Neural cell (in vitro differentiated cells): ENCODE results near the gene RPL34. TPM values are rescaled to one million over a fixed set of nuclear protein-coding genes. Genes with fewer than 3 reads are reported as not detected.

ENCODE experiments used
- H2AFZ ChIP-seq: fragments of 200-600, 300-800 bp; sonication (generic), shearing (Covaris generic); 2 replicates; pipeline ENCODE4 v1.6.0; 2014; ENCODE audit warnings: low read depth, mild to moderate bottlenecking, antibody characterized with exemption, low read length, moderate library complexity
- H3F3A ChIP-seq: fragments of 200-600 bp; shearing (Covaris generic); 2 replicates; pipeline ENCODE4 v1.6.1; 2016; ENCODE audit warnings: mild to moderate bottlenecking, moderate library complexity, mixed read lengths, antibody characterized with exemption, low read length; ENCODE audit not compliant: insufficient read depth, poor library complexity, severe bottlenecking
- H3K27ac ChIP-seq: fragments of 200-600, 300-800 bp; sonication (generic), shearing (Covaris generic); 2 replicates; pipeline ENCODE4 v1.5.1; 2014; ENCODE audit warnings: mild to moderate bottlenecking, low read length, moderate library complexity
- H3K27me3 ChIP-seq: fragments of 300-800, 200-600 bp; sonication (generic), shearing (Covaris generic); 2 replicates; pipeline ENCODE4 v1.6.0; 2014; ENCODE audit warnings: mild to moderate bottlenecking, low read depth, low read length, moderate library complexity; ENCODE audit not compliant: insufficient read depth
- H3K36me3 ChIP-seq: fragments of 300-800, 200-600 bp; sonication (generic), shearing (Covaris generic); 2 replicates; pipeline ENCODE4 v1.5.1; 2014; ENCODE audit warnings: mild to moderate bottlenecking, antibody characterized with exemption, low read length, moderate library complexity; ENCODE audit not compliant: insufficient read depth
- H3K4me2 ChIP-seq: fragments of 300-800, 200-600 bp; sonication (generic), shearing (Covaris generic); 2 replicates; pipeline ENCODE4 v1.6.0; 2014; ENCODE audit warnings: mild to moderate bottlenecking, low read length
- H3K4me3 ChIP-seq: fragments of 300-800, 200-600 bp; sonication (generic), shearing (Covaris generic); 2 replicates; pipeline ENCODE4 v1.5.1; 2014; ENCODE audit warnings: mild to moderate bottlenecking, low read length, moderate library complexity
- H3K79me2 ChIP-seq: fragments of 200-600 bp; shearing (Covaris generic); replicated peaks from 2 replicates; pipeline ENCODE4 v1.6.0; 2014; ENCODE audit warnings: mild to moderate bottlenecking, low read length, moderate library complexity; ENCODE audit not compliant: insufficient read depth
- H3K9ac ChIP-seq: fragments of 300-800, 200-600 bp; sonication (generic), shearing (Covaris generic); 2 replicates; pipeline ENCODE4 v1.6.1; 2016; ENCODE audit warnings: mild to moderate bottlenecking, low read length, mixed read lengths
- H3K9me2 ChIP-seq: fragments of 200-600 bp; shearing (Covaris generic); 2 replicates; pipeline ENCODE4 v1.6.1; 2016; ENCODE audit warnings: mild to moderate bottlenecking, low read length, mixed read lengths; ENCODE audit not compliant: insufficient read depth
- H3K9me3 ChIP-seq: fragments of 200-600, 300-800 bp; sonication (generic), shearing (Covaris generic); 2 replicates; pipeline ENCODE4 v1.6.1; 2016; ENCODE audit warnings: mild to moderate bottlenecking, mixed run types, low read length, moderate library complexity, mixed read lengths
- H4K20me1 ChIP-seq: fragments of 200-600 bp; shearing (Covaris generic); 2 replicates; pipeline ENCODE4 v1.6.1; 2016; ENCODE audit warnings: mild to moderate bottlenecking, mixed run types; ENCODE audit not compliant: insufficient read depth
- EP300 ChIP-seq: fragments of 450-650 bp; conservative IDR thresholded peaks from 2 replicates; pipeline ENCODE4 v1.6.1; 2014; ENCODE audit warnings: antibody characterized with exemption, mild to moderate bottlenecking, moderate library complexity; ENCODE audit not compliant: poor library complexity, severe bottlenecking
- EZH2 ChIP-seq: fragments of 200-600, 300-800 bp; shearing (Covaris generic), sonication (generic); IDR thresholded peaks from 2 replicates; pipeline ENCODE4 v1.6.1; 2014; ENCODE audit warnings: antibody characterized with exemption, low read length, borderline replicate concordance, mild to moderate bottlenecking; ENCODE audit not compliant: insufficient read depth, poor library complexity, severe bottlenecking
- MXI1 ChIP-seq: fragments of 450-650 bp; conservative IDR thresholded peaks from 2 replicates; pipeline ENCODE4 v1.6.1; 2014; ENCODE audit warnings: antibody characterized with exemption, mild to moderate bottlenecking; ENCODE audit not compliant: poor library complexity, severe bottlenecking
- POLR2AphosphoS5 ChIP-seq: IDR thresholded peaks from 2 replicates; pipeline ENCODE4 v1.6.1; 2012
- RAD21 ChIP-seq: fragments of 450-650 bp; conservative IDR thresholded peaks from 2 replicates; pipeline ENCODE4 v1.6.1; 2014; ENCODE audit warnings: antibody characterized with exemption, mild to moderate bottlenecking, moderate library complexity
- SMC3 ChIP-seq: fragments of 450-650 bp; conservative IDR thresholded peaks from 2 replicates; pipeline ENCODE4 v1.6.1; 2014; ENCODE audit warnings: antibody characterized with exemption, mild to moderate bottlenecking, moderate library complexity; ENCODE audit not compliant: poor library complexity
- TAF1 ChIP-seq: IDR thresholded peaks from 2 replicates; pipeline ENCODE4 v1.6.1; 2012; ENCODE audit warnings: low read depth
- polyA plus RNA-seq: library from polyadenylated mRNA; depleted of rRNA; stranded (reverse); fragments of >200 nt; gene quantifications from 2 replicates; pipeline ENCODE4 v1.2.3, GENCODE V29; 2014
- TF ChIP-seq, protein P1 (sequence below): fragments of 450-650 bp; IDR thresholded peaks from 2 replicates; pipeline ENCODE4 v1.5.1; 2014; ENCODE audit warnings: antibody characterized with exemption, mild to moderate bottlenecking, moderate library complexity; ENCODE audit not compliant: poor library complexity, severe bottlenecking
- TF ChIP-seq, protein P2 (sequence below): IDR thresholded peaks from 2 replicates; pipeline ENCODE4 v1.6.1; 2012; ENCODE audit warnings: borderline replicate concordance

Gene RPL34
- polyA plus RNA-seq, 1 donor from 2014 or later: 2,458 TPM

DNA sequence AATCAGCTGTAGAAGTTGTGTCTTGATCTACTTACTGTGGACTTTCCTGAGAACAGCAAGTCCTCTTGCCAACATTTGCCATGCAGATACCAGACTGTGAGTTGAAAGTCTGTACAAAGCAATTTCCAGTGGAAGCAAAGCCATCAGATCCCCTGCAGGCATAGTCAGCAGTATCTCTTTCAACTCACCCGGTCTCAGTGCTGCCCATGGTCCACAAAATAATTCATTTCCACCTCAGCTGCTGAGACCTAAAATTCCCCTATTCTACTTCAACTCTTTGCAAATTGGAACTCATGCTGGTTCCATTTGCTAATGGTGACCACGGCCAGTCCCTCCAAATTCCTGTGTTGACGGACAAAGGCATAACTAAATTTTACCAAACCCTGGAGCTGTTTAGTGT, 46.0 kb upstream of the RPL34 start:
- no peak overlapping the region for H3K4me2 ChIP-seq

DNA sequence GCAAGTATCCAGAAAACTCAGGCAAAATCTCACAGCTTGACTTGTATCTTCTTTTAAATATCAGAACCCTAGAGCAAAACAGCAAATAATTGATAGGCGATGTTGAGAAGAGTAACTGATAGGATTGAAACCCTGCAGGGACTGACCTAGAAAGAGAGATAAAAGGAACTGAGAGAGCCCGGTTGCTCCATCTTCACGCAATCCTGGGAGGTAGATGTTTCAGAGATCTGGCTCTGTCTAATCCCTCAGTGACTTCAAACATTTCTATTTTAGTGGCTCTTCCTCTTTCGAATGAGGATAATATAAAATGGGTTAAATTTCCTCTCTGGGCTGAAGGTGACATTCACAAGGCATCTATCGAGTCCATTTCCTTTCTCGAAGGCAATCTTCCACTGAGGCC, 39.3 kb upstream of the RPL34 start:
- no peaks in the 10 kb centered on the region for H3K79me2 ChIP-seq
- no peak overlapping the region for H3K4me2 ChIP-seq
- no peaks in the 10 kb centered on the region for H3F3A ChIP-seq
- no peaks in the 10 kb centered on the region for H3K36me3 ChIP-seq
- no peak overlapping the region for H3K27ac ChIP-seq
- no peaks in the 10 kb centered on the region for H3K9me2 ChIP-seq
- no peaks in the 10 kb centered on the region for H3K27me3 ChIP-seq
- H3K9ac ChIP-seq: no peak overlapping the region
- no peak overlapping the region for H3K4me3 ChIP-seq
- H2AFZ ChIP-seq: no peak overlapping the region
- no peaks in the 10 kb centered on the region for H4K20me1 ChIP-seq
- TF ChIP-seq POLR2AphosphoS5 (no peak), MXI1 (no peak), EZH2 (no peak), SMC3 (no peak), EP300 (no peak), RAD21 (no peak), TAF1 (no peak)
- TF ChIP-seq, protein P1, sequence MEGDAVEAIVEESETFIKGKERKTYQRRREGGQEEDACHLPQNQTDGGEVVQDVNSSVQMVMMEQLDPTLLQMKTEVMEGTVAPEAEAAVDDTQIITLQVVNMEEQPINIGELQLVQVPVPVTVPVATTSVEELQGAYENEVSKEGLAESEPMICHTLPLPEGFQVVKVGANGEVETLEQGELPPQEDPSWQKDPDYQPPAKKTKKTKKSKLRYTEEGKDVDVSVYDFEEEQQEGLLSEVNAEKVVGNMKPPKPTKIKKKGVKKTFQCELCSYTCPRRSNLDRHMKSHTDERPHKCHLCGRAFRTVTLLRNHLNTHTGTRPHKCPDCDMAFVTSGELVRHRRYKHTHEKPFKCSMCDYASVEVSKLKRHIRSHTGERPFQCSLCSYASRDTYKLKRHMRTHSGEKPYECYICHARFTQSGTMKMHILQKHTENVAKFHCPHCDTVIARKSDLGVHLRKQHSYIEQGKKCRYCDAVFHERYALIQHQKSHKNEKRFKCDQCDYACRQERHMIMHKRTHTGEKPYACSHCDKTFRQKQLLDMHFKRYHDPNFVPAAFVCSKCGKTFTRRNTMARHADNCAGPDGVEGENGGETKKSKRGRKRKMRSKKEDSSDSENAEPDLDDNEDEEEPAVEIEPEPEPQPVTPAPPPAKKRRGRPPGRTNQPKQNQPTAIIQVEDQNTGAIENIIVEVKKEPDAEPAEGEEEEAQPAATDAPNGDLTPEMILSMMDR: no peak
- TF ChIP-seq, protein P2, sequence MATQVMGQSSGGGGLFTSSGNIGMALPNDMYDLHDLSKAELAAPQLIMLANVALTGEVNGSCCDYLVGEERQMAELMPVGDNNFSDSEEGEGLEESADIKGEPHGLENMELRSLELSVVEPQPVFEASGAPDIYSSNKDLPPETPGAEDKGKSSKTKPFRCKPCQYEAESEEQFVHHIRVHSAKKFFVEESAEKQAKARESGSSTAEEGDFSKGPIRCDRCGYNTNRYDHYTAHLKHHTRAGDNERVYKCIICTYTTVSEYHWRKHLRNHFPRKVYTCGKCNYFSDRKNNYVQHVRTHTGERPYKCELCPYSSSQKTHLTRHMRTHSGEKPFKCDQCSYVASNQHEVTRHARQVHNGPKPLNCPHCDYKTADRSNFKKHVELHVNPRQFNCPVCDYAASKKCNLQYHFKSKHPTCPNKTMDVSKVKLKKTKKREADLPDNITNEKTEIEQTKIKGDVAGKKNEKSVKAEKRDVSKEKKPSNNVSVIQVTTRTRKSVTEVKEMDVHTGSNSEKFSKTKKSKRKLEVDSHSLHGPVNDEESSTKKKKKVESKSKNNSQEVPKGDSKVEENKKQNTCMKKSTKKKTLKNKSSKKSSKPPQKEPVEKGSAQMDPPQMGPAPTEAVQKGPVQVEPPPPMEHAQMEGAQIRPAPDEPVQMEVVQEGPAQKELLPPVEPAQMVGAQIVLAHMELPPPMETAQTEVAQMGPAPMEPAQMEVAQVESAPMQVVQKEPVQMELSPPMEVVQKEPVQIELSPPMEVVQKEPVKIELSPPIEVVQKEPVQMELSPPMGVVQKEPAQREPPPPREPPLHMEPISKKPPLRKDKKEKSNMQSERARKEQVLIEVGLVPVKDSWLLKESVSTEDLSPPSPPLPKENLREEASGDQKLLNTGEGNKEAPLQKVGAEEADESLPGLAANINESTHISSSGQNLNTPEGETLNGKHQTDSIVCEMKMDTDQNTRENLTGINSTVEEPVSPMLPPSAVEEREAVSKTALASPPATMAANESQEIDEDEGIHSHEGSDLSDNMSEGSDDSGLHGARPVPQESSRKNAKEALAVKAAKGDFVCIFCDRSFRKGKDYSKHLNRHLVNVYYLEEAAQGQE: no peak
- no peaks in the 10 kb centered on the region for H3K9me3 ChIP-seq

More for the DNA sequence above, 46.0 kb upstream of the RPL34 start:
- Histone ChIP-seq H3K36me3 (no peaks in the 10 kb centered on the region), H3K79me2 (no peaks in the 10 kb centered on the region), H3K4me3 (no peak overlapping the region), H3K27ac (no peak overlapping the region), H3K9me2 (no peaks in the 10 kb centered on the region), H4K20me1 (no peaks in the 10 kb centered on the region), H3K9me3 (no peaks in the 10 kb centered on the region), H3F3A (no peaks in the 10 kb centered on the region), H2AFZ (no peak overlapping the region), H3K9ac (no peak overlapping the region), H3K27me3 (no peaks in the 10 kb centered on the region)
- TF ChIP-seq, protein P2: no peak
- TF ChIP-seq, protein P1: no peak
- TF ChIP-seq EZH2: no peak
- TF ChIP-seq EP300: no peak
- TF ChIP-seq SMC3: no peak
- no peak for TF ChIP-seq RAD21
- no peak for TF ChIP-seq POLR2AphosphoS5
- TF ChIP-seq TAF1: no peak
- no peak for TF ChIP-seq MXI1
